ENCODE measurements around the gene S100A1.

GRCh38 chr1:153646672-153647345 lies 18.6 kb downstream of the S100A1 start:
- TF ChIP-seq, protein P1, sequence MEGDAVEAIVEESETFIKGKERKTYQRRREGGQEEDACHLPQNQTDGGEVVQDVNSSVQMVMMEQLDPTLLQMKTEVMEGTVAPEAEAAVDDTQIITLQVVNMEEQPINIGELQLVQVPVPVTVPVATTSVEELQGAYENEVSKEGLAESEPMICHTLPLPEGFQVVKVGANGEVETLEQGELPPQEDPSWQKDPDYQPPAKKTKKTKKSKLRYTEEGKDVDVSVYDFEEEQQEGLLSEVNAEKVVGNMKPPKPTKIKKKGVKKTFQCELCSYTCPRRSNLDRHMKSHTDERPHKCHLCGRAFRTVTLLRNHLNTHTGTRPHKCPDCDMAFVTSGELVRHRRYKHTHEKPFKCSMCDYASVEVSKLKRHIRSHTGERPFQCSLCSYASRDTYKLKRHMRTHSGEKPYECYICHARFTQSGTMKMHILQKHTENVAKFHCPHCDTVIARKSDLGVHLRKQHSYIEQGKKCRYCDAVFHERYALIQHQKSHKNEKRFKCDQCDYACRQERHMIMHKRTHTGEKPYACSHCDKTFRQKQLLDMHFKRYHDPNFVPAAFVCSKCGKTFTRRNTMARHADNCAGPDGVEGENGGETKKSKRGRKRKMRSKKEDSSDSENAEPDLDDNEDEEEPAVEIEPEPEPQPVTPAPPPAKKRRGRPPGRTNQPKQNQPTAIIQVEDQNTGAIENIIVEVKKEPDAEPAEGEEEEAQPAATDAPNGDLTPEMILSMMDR (IDR thresholded peaks at IDR 0.05; ENCODE audit: low read depth, low read length) = no peak
- no peak for TF ChIP-seq EZH2phosphoT487 (IDR thresholded peaks at IDR 0.05; ENCODE audit: low read depth)
